ENCODE results near the gene PHACTR1.

The PHACTR1 gene

DNA sequence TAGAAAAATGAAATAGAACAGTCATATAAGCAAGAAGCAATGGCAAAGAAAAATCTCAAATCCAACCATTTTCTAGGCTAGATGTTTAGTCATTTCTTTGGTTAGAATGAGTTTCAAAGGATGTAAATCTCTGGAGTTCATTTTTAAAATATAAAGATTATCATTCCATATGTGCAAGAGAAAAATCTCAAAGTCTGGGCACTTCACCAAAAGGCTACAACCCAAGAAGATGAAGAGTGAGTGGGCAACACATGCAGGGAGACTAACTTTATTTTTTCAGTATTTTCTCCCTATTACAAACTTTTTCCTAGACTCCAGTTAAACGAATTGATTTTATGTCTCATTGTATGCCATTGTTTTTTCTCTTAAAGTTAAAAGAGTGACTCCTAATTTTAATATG is 83.6 kb downstream of the PHACTR1 start:
- no peak for DNase-seq (ENCODE audit: low read depth in 1 of 2, low spot score in 1 of 2)

DNA sequence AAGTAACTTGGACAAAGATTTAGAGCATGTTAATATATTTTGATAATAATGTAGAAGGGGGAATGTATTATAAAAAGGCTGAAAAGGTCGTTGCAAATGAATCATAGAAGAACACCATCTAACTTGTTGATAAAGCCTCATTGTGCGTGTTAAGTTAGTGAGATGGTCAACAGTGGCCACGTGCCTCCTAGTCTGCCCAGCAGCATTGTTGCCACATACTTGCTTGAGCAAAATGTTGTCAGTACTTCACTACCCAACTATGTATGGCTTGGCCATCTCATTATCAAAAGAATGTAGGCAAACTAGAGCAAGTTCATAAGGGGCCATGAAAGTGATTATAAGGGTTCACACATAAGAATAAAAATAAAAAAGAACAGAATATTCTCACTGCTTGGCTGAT is 84.6 kb downstream of the PHACTR1 start:
- DNase-seq (ENCODE audit: low read depth in 1 of 2, low spot score in 1 of 2), result no peak

DNA sequence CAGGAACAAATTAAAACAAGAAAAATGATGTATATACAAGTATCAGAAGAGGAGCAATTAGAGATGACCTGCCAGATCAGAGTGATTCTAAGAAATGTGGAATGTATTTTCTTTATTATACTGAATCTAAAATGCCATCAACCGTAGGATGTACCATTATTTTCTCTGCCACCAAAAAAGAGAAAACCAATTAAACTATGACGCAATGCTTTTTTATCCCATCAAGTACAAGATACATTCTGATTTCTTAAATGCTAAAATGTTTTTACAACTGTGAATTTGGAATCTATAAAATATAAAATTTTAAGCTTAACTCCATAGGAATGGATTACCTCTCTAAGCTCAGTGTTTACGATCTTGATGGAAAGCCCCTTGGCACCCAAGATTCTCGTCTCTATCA is 85.9 kb downstream of the PHACTR1 start:
- DNase-seq (ENCODE audit: low read depth in 1 of 2, low spot score in 1 of 2), result no peak

DNA sequence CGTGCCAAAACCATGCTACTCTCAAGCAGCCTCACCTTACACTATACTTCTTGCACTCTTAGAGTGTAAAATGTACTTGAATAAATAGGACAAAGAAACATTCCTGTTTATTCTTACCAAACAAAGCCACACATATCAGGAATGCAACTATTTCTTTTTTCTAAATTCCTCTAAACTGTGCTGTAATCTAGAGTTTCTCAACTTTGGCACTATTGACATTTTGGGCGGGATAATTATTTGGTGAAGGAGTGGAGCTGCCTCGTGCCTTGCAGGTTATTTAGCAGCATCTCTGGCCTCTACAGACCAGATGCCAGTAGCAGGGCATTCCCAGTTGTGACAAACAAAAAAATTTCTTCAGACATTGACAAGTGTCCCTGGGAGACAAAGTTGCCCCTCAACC is 86.9 kb downstream of the PHACTR1 start:
- DNase-seq (ENCODE audit: low read depth in 1 of 2, low spot score in 1 of 2), result no peak

DNA sequence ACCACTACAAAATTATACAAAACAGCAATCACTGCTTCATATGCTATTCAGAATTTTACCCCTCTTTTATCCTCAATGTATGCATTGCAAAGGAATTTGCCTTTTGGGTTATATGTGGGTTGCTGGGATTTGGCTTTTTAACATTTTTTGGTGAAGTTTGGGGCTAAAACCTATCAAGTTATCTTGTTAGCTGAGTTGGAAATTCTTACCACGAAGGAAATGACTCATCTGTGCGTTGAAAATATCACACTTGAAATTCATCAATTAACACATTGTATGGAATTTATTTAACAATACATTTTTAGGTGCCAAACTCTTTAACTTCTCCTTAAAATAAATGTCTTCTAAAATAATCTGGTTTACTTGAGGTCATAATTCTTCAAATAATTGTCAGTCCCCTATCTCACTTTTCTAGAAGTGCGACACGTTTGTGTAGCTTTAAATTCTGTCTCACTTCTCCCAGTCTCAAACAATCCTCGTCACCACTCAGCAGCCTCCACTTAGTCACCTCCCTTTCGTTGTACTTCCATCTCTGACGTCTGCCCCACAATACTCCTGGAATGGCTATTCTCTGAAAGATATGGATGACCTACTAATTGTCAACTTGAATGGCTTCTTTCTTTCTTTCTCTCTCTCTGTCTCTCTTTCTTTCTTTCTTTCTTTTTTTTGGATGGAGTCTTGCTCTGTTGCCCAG is 88.5 kb downstream of the PHACTR1 start:
- no peak for DNase-seq (ENCODE audit: low read depth in 1 of 2, low spot score in 1 of 2)

DNA sequence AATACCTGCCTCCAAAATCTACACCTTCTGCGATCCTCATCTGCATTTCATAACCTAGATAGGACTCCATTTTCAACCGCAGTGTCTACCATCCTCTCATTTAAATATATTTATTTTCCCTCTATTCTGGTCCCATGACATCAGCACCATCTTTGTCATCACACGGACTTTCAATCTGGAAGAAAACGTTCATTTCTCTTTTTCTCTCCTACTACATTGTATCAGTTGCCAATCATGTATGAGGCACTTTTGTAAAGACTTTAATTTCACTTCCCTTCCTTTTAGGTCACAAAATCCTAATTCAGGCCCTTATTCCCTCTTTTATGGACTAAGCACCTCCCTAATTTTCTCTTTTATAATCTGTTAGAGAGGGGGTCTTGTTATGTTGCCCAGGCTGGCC is 89.6 kb downstream of the PHACTR1 start:
- no peak for DNase-seq (ENCODE audit: low read depth in 1 of 2, low spot score in 1 of 2)

DNA sequence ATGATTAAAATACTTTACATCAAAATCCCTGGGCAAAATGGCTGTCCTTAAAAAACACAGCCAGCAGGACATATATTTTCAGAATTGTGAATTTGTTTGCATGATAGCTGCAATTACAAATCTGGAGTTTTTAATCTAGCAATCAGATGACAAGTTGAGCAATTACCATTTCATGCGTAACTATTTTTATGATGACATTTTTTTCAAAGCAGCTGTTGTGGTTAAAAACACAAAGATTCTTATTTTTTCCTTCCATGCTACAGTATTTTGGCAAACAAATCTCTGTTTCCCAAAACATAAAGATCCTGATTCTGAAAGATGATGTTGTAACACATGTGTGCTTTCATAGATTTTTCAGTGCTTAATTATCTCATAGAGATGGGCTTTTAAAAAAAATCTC is 90.2 kb downstream of the PHACTR1 start:
- no peak for DNase-seq (ENCODE audit: low read depth in 1 of 2, low spot score in 1 of 2)

DNA sequence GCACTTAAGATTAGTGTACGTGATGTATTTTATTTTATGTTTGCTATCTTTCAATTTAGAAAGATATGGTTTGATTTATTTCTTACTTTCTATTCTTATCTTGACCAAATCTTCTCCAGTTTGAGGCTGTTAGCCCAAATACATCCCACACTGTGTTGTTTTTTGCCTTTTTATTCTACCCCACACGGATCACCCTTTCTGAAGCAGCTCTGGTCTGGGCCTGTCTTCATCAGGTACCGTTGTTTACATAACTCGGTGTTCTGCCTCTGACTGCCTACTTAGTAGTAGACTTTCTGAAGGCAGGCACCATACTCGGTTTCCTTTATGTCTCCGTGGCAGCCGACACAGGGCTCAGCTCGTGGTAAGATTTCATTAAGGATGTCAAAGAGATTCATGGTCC is 95.0 kb downstream of the PHACTR1 start:
- DNase-seq (ENCODE audit: low read depth in 1 of 2, low spot score in 1 of 2), result no peak

DNA sequence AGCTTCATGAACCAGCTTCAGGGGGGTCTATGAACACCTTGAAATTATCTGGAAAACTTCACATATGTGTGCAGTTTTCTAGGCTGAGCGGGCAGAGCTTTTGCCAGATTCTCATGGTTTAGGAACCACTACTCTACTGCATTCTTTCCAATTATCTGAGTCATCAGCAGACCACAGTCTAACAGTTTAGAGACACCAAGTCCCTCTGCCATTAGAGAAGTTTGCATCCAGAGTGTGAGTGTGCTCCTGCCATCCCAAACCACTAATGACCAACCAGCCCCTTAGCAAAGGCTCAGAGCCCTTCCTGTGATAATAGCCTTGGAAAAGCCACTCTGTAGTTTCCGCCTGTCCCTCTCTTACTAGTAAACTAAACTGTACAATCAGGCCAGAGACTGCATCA is 96.8 kb downstream of the PHACTR1 start:
- no peak for DNase-seq (ENCODE audit: low read depth in 1 of 2, low spot score in 1 of 2)

DNA sequence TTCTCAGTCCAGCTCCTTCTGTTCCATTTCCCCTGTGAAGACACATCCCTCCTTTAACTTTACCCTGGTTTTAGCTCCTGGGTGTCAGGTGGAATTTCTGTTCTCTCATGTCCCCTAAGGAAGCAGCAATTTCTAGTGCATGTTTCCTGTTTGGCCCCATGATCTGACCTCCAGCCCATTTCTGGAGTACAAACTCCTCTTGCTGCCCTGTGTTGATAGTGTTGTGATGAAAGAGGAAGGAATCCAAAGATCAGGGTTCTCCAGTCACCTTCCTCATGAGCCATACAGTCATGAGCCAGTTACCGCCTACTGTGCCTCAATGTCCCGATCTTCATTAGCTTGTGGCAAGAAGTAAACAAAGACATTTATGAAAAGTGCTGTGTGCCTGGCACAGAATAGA is 97.4 kb downstream of the PHACTR1 start:
- DNase-seq (ENCODE audit: low read depth in 1 of 2, low spot score in 1 of 2), result no peak

DNA sequence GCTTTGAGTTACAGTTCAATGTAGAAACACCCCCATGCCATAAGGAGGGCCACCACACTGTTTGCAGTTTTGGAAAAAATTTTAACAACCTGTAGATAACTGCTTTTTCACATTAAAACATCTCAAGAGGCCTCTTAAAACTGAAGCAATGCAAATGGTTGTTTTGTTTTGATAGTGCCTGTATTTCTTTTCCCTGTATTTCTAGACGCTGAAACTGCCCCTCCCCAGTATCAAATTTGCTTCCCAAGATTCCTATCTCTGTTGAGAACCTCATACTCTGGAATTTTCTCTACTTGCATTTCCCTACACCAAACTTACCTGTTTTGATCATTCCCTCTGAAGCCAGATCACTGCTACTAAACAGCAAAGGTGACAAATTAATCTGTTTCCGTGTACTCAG is 98.5 kb downstream of the PHACTR1 start:
- no peak for DNase-seq (ENCODE audit: low read depth in 1 of 2, low spot score in 1 of 2)

DNA sequence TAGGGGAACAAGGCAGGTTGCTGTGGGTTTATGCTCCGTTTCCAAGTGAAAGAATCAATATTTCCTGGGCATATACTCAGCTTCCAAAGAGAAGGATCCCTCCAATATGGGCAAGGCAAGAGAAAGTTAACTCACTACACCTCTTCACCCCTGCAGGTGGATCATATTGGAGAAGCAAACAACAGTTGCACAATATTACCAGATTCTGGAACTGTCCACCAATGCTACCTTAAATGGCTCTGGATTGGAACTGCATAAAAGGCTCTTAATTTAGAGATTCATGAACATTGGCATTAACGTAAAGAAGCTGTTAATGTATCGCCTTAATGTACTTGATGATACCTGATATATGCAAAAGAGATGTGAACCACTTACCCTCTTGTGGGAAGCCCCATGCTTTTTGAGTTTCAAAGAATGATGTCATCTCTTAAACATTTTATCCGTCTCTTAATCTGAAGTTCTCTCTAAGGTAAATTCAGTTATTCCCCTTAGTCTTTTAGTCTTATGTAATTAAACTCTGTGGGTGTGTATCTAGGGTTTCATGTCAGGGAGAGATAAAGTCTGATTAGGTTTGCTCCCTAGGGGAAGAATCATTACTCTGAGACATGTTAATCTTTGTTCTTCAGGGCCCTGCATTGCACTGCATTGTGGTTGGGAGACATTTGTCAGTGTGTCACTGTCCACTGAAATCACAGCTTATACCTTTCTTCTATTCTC is 99.5 kb downstream of the PHACTR1 start:
- no peak for DNase-seq (ENCODE audit: low read depth in 1 of 2, low spot score in 1 of 2)

DNA sequence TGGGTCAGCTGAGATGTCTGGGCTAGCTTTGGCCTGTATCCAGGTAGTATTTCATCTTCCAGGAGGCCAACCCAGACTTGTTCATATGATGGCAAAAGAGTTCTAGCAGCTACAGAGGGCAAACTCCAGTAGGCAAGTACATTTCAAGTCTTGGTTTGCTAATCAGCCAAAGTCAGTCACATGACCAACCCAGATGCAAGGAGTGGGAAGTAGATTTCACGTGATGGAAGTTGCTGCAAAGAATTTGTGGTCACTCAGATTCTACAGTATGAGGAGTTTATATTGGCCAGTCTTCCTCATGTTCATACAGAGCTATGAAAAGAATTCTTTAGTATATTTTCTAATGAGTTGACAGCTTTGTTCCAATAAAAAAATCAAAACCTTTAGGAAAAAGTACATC is 101.8 kb downstream of the PHACTR1 start:
- no peak for DNase-seq (ENCODE audit: low read depth in 1 of 2, low spot score in 1 of 2)

DNA sequence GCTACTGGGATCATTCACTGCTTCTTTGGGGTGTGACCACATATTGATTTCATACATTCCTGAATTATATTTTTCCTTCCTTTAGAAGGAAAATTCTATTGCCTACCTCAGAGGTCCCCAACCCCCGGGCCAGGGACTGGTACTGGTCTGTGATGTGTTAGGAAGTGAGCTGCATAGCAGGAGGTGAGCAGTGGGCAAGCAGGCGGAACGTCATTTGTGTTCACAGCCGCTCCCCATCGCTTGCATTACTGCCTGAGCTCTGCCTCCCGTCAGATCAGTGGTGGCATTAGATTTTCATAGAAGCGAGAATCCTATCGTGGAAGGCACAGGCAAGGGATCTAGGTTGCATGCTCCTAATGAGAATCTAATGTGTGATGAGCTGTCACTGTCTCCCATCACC is 107.3 kb downstream of the PHACTR1 start:
- DNase-seq (ENCODE audit: low read depth in 1 of 2, low spot score in 1 of 2), result no peak

DNA sequence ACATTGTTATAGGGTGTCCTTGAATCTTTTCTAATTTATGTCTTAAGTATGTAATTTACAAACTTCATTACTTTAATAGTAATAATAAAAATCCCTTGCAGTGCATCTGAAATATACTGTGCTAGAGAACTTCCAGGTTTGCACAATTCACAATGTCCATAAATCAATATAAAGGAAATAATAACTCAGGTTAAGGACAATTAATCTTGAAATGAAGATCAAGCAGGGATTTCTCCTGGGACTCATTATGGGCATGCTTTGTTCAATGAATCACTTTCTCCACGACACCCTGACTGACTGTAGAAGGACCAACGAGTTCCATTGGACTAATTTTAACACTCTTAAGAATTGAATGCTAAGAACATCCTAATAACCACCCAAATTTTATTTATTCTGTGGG is 110.0 kb downstream of the PHACTR1 start:
- DNase-seq (ENCODE audit: low read depth in 1 of 2, low spot score in 1 of 2), result no peak

DNA sequence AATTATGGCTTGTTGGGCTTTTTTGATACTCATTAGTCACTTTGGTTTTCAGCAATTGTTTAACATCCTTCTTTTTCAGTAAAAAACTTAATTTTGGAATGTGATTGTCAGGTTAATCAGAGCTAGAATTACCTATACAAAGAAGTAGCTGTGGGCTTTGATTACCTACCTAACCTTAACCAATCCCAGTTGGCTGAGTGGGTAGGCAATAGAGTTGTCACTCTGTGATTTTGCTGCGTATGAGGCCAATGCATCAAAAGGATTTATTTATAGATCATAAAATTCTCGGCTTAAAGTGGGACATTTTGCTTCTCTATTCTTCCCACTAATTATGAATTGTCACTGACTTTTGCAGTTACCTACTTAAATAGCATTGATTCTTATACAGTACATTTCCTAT is 111.4 kb downstream of the PHACTR1 start:
- DNase-seq (ENCODE audit: low read depth in 1 of 2, low spot score in 1 of 2), result no peak

DNA sequence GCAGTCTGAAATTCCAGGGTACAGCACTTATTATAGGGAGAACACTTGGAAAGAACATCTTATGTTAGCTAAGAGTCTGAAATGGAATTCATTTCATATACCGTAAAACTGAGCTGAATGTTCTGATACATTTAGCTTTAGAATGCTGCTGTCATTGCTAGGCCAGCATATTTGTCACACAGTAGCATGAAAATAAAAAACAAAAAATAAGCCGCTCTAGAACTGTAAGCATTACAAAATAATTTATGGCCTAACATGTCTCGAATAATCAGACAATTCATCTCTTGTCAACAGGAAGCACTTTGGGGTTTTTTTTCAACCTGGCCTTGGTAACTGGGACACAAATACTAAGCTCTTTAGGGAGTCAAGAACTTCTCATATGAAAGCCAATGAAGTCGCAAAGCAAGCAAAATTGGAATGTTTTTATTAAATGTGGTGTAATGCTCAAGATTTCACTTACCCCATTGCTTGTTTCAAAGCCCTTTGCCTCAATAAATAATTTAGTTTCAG is 115.7 kb downstream of the PHACTR1 start:
- DNase-seq (ENCODE audit: low read depth in 1 of 2, low spot score in 1 of 2), result no peak

DNA sequence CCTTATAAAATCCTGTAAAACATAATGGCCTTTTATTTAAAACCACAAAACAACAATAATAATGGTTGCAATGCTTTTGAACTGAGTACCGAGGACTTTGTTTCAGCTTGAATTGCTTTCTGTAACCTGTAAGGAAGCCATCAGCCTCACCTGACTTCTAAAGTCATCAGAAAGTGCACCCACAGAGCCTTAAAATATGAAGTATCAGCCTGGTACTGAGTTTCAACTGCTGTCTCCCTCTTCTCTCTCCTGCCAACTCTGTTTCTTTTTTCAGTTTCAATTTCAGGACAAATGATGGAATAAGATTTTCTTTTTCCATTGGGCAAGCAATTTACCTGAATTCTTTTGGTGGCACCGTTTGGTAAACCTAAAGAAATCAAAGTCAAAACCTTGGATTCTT is 119.4 kb downstream of the PHACTR1 start:
- no peak for DNase-seq (ENCODE audit: low read depth in 1 of 2, low spot score in 1 of 2)

DNA sequence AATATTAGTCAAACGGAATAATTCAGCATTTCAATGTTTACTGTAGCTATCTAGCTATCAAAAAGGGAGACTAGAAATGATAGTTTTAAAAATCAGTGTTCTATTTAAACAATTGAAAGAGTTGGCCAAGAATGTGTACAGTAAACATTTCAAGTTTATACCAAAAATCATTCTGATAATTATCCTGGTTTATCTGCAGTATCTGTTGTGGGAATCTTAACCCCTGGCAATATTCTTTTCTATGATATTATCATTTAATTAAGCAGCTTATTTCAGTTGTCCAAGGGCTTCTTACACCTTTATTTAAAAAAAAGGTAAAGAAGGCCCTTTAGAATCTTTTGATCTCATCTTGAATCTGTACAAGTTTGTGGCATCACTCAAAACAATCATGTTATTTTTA is 125.1 kb downstream of the PHACTR1 start:
- no peak for DNase-seq (ENCODE audit: low read depth in 1 of 2, low spot score in 1 of 2)

DNA sequence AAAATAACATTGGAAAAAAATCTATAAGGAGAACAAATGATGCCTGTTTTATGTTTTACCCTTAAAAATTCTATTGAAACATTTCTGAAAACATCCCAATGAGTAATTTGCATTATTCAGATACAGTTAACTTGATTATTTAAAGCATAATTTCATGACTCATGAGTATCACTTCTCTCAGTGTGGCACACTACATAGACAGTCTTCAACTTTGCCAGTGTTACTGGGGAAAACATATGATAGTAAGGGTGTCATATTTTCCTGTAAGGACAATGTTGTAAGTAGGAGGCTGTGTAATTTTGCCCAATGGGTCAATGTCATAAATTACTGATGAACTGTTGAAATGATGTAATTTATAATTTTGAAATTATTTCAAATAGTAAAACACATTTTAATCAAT is 125.5 kb downstream of the PHACTR1 start:
- DNase-seq (ENCODE audit: low read depth in 1 of 2, low spot score in 1 of 2), result no peak

DNA sequence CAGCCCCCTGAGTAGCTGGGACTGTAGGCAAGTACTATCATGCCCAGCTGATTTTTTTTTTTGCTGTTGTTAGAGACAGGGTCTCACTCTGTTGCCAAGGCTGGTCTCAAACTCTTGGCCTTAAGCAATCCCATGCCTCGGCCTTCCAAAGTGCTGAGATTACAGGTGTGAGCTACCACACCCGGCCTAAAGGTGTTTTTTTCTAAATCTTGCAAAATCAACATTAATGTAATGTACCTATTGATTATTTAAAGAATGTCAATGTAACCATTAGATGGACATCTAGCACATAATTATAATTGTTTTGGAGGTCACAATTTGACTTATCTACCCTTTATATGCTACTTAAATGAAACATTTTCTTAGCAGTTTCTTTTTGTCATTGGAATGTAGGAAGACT is 126.1 kb downstream of the PHACTR1 start:
- DNase-seq (ENCODE audit: low read depth in 1 of 2, low spot score in 1 of 2), result no peak

DNA sequence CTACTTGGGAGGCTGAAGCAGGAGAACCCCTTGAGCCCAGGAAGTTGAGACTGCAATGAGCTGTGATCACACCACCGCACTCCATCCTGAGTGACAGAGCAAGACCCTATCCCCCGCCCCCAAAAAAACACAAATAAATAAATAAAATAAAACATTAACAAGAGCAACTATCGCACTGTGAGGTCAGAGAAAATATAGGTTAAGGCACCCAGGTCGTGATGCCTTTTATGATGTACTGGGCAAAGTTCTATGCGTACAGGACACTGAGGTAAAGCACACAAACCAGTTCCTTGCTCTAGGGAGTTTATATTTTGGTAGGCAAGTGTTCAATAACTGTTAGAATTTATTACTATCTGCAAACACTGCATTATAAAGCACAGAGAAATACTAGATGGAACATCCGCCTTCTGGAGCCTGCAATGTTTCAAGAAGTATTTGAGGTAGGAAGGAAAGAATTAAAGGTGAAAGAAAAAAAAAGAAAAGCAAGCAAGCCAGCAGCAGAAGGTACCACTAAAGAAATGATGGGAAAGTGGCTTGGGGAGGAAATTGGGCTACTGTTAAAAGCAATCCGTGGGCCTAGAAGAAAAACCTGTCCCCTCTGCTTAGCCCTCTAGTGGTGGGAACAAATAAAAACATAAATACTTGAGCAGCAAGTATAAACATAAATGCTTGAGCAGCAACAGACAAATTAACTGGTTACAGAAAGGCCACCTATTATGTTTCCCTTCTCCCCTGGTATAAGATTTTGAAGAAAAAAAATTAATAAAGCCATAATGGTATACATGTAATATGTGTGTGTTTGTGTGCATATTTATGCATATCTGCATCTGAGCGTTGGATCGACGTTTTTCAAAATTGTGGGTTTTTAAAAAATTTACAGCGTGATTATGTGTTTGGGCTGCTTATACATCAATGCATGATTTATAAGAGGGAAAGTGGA is 128.0 kb downstream of the PHACTR1 start:
- DNase-seq (ENCODE audit: low read depth in 1 of 2, low spot score in 1 of 2), result no peak

Measured in activated CD4-positive, alpha-beta T cell treated with anti-CD3 and anti-CD28 coated beads, Interleukin-2, amount 50 U/mL, for 24 hours (primary cell).